Measurements from ENCODE around the gene SPTB. TPM values are rescaled to one million over a fixed set of nuclear protein-coding genes. Genes with fewer than 3 reads are reported as not detected.

Gene SPTB
- total RNA-seq, 1 experiment from 2014 or later, result 0.43 TPM

DNA sequence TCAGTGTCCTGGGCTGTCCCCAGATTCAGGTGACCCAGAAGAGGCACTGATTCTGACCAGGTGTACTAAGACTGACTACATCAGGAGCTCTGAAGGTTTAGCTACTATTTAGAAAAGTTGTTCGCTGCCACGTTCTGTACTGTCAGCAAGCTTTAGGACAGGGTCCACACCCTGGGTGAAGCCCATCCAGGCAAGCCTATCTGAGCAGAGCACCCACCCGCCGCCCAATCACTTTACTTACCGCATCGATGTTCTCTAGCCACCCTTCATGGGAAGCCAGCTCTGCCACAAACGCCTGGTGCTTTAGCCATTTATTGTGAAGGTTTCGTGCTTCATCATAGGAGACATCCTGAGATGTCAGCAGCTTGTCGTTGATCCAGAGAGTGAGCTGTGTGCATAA is 95.7 kb downstream of the SPTB start:
- BruUV-seq (replicated peaks), result no TSS peak
- H3K4me3 ChIP-seq (ENCODE audit: low read depth, low read length, poor library complexity, severe bottlenecking), result no peak overlapping the region
- intact Hi-C loops (cut with micrococcal nuclease; ENCODE audit: unreplicated experiment), result no loop called here
- CTCF ChIA-PET, result no interaction called here
- H3K9me3 ChIP-seq (ENCODE audit: low read depth, low read length, poor library complexity, severe bottlenecking), result no peaks in the 10 kb centered on the region
- no peak overlapping the region for H3K27ac ChIP-seq (ENCODE audit: low read depth, low read length, poor library complexity, severe bottlenecking)
- DNase-seq (ENCODE audit: low spot score), result no peak
- H3K27me3 ChIP-seq (replicated peaks; ENCODE audit: insufficient read depth, low read depth, low read length, poor library complexity), result no peaks in the 10 kb centered on the region
- POLR2A ChIA-PET (ENCODE audit: low non-redundant PET), result no interaction called here
- no peak for TF ChIP-seq EZH2 (IDR thresholded peaks at IDR 0.05; ENCODE audit: borderline replicate concordance, low read depth, low read length, poor library complexity, severe bottlenecking)
- TF ChIP-seq, protein P1, sequence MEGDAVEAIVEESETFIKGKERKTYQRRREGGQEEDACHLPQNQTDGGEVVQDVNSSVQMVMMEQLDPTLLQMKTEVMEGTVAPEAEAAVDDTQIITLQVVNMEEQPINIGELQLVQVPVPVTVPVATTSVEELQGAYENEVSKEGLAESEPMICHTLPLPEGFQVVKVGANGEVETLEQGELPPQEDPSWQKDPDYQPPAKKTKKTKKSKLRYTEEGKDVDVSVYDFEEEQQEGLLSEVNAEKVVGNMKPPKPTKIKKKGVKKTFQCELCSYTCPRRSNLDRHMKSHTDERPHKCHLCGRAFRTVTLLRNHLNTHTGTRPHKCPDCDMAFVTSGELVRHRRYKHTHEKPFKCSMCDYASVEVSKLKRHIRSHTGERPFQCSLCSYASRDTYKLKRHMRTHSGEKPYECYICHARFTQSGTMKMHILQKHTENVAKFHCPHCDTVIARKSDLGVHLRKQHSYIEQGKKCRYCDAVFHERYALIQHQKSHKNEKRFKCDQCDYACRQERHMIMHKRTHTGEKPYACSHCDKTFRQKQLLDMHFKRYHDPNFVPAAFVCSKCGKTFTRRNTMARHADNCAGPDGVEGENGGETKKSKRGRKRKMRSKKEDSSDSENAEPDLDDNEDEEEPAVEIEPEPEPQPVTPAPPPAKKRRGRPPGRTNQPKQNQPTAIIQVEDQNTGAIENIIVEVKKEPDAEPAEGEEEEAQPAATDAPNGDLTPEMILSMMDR (conservative IDR thresholded peaks at IDR 0.05; ENCODE audit: low read depth, low read length), result no peak
- H3K36me3 ChIP-seq (ENCODE audit: insufficient read depth, low read length, poor library complexity, severe bottlenecking), result no peaks in the 10 kb centered on the region
- H3K4me1 ChIP-seq (ENCODE audit: insufficient read depth, low read length, poor library complexity, severe bottlenecking), result no peaks in the 10 kb centered on the region

DNA sequence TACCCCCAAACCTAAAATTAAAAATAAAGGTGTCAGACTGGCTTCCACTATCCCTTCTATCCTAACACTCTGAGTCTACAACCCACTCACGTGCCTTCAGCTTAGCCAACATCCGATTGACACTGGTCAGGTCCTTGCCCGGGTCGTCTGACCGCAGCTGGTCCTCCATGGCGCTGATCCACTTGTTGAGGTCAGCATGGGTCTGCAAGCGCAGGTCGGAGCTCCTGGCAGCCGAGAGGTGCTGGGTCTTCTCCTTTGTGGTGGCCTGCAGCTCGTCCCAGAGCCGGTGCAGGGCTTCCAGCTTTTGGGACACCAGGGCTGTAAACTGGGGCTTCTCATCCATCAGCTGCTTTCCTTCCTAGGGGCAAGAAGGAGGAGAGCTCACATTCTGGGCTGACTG is 97.5 kb downstream of the SPTB start:
- Histone ChIP-seq H3K27ac (ENCODE audit: low read depth, low read length, poor library complexity, severe bottlenecking) (no peak overlapping the region), H3K4me3 (ENCODE audit: low read depth, low read length, poor library complexity, severe bottlenecking) (no peak overlapping the region), H3K27me3 (replicated peaks; ENCODE audit: insufficient read depth, low read depth, low read length, poor library complexity) (no peaks in the 10 kb centered on the region), H3K4me1 (ENCODE audit: insufficient read depth, low read length, poor library complexity, severe bottlenecking) (no peaks in the 10 kb centered on the region), H3K9me3 (ENCODE audit: low read depth, low read length, poor library complexity, severe bottlenecking) (no peaks in the 10 kb centered on the region), H3K36me3 (ENCODE audit: insufficient read depth, low read length, poor library complexity, severe bottlenecking) (no peaks in the 10 kb centered on the region)
- intact Hi-C loops (cut with micrococcal nuclease; ENCODE audit: unreplicated experiment), result no loop called here
- CTCF ChIA-PET, result no interaction called here
- TF ChIP-seq, protein P1 (conservative IDR thresholded peaks at IDR 0.05; ENCODE audit: low read depth, low read length), result no peak
- no peak for TF ChIP-seq EZH2 (IDR thresholded peaks at IDR 0.05; ENCODE audit: borderline replicate concordance, low read depth, low read length, poor library complexity, severe bottlenecking)
- POLR2A ChIA-PET (ENCODE audit: low non-redundant PET), result no interaction called here
- BruUV-seq (replicated peaks), result no TSS peak
- no peak for DNase-seq (ENCODE audit: low spot score)

DNA sequence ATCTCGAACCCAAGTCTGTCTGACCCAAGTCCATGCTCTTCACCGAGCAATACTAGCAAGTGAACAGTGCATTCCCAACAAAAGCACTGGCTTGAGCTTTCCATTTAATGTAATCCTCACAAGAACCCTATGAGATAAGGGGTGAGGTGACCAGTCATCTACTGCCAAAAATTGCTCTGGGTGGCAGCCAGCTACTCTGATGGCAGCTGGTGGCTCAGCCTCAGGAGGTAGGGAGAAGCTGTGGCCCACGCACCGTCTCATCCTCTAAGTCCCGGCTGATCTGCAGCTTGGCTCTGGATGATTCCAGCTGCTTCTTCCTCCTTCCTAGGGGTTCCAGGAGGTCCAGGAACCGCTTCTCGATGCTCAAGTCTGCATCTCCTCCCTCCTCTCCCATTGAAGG is 100.2 kb downstream of the SPTB start:
- no peaks in the 10 kb centered on the region for H3K4me1 ChIP-seq (ENCODE audit: insufficient read depth, low read length, poor library complexity, severe bottlenecking)
- DNase-seq (ENCODE audit: low spot score), result no peak
- TF ChIP-seq EZH2 (IDR thresholded peaks at IDR 0.05; ENCODE audit: borderline replicate concordance, low read depth, low read length, poor library complexity, severe bottlenecking), result no peak
- TF ChIP-seq, protein P1 (conservative IDR thresholded peaks at IDR 0.05; ENCODE audit: low read depth, low read length), result no peak
- BruUV-seq (replicated peaks), result no TSS peak
- H3K27me3 ChIP-seq (replicated peaks; ENCODE audit: insufficient read depth, low read depth, low read length, poor library complexity), result no peaks in the 10 kb centered on the region
- POLR2A ChIA-PET (ENCODE audit: low non-redundant PET), result interaction anchor here (0.7 kb wide), 1 partner anchor 18 kb away, joined by 5 read pairs; no protein-coding TSS in a partner anchor
- H3K27ac ChIP-seq (ENCODE audit: low read depth, low read length, poor library complexity, severe bottlenecking), result no peak overlapping the region
- CTCF ChIA-PET, result no interaction called here
- H3K9me3 ChIP-seq (ENCODE audit: low read depth, low read length, poor library complexity, severe bottlenecking), result no peaks in the 10 kb centered on the region
- intact Hi-C loops (cut with micrococcal nuclease; ENCODE audit: unreplicated experiment), result no loop called here
- H3K36me3 ChIP-seq (ENCODE audit: insufficient read depth, low read length, poor library complexity, severe bottlenecking), result no peaks in the 10 kb centered on the region
- H3K4me3 ChIP-seq (ENCODE audit: low read depth, low read length, poor library complexity, severe bottlenecking), result no peak overlapping the region
